Mesenteric fat pad (tissue), 1 donor: ENCODE data around the gene EFCAB11. TPM values are rescaled to one million over a fixed set of nuclear protein-coding genes. Genes with fewer than 3 reads are reported as not detected.

Source experiments
- DNase-seq: peaks from one replicate; pipeline ENCODE4 v3.0.0-alpha.2; 2020; ENCODE audit warnings: low spot score
- total RNA-seq: library from RNA; stranded (reverse); fragmentation: NEBNext Ultra II Directional; extraction: Animal tissue kit (Norgen Biotek cat#: 25700); gene quantifications from one replicate; pipeline ENCODE4 v1.2.1, GENCODE V29; 2021
- donor health status: DM: yes; HTN: yes; CAD: no.

EFCAB11 gene
- total RNA-seq, 1 donor from 2014 or later: 6.1 TPM

- DNase-seq: no peak
Observed at GRCh38 chr14:89773644-89774316, 180.8 kb downstream of the EFCAB11 start.

- no peak for DNase-seq
Observed at GRCh38 chr14:89773151-89773550, 181.4 kb downstream of the EFCAB11 start.

GRCh38 chr14:89771251-89771650 is 183.3 kb downstream of the EFCAB11 start:
- no peak for DNase-seq

- no peak for DNase-seq
Observed at GRCh38 chr14:89767861-89768268, 186.7 kb downstream of the EFCAB11 start.

- DNase-seq: no peak
Observed at GRCh38 chr14:89767131-89767530, 187.4 kb downstream of the EFCAB11 start.

GRCh38 chr14:89765346-89765745 is 189.2 kb downstream of the EFCAB11 start:
- no peak for DNase-seq

GRCh38 chr14:89760086-89760485 is 194.4 kb downstream of the EFCAB11 start:
- DNase-seq: no peak

- no peak for DNase-seq
Observed at GRCh38 chr14:89757313-89757939, 197.1 kb downstream of the EFCAB11 start.

GRCh38 chr14:89755816-89756215 is 198.7 kb downstream of the EFCAB11 start:
- DNase-seq: no peak

- no peak for DNase-seq
Observed at GRCh38 chr14:89753828-89754412, 200.6 kb downstream of the EFCAB11 start.

- DNase-seq: no peak
Observed at GRCh38 chr14:89750908-89751392, 203.6 kb downstream of the EFCAB11 start.

GRCh38 chr14:89750281-89750755 is 204.2 kb downstream of the EFCAB11 start:
- no peak for DNase-seq

- no peak for DNase-seq
Observed at GRCh38 chr14:89748004-89748403, 206.5 kb downstream of the EFCAB11 start.

- no peak for DNase-seq
Observed at GRCh38 chr14:89747126-89747525, 207.4 kb downstream of the EFCAB11 start.

- DNase-seq: no peak
Observed at GRCh38 chr14:89746654-89747053, 207.9 kb downstream of the EFCAB11 start.

- no peak for DNase-seq
Observed at GRCh38 chr14:89746135-89746534, 208.4 kb downstream of the EFCAB11 start.

Other genes with a start within 250 kb of the EFCAB11 start
- gene TDP1, start 1.2 kb upstream of the EFCAB11 start, total RNA-seq: 13.6 TPM
- gene KCNK13, start 107.3 kb upstream of the EFCAB11 start, total RNA-seq: 1.3 TPM